ENCODE results near the gene DNAJC6. TPM values are rescaled to one million over a fixed set of nuclear protein-coding genes. Genes with fewer than 3 reads are reported as not detected.

Gene DNAJC6
- total RNA-seq, 2 donors from 2014 or later, result 1.8 to 2.4 TPM

DNA sequence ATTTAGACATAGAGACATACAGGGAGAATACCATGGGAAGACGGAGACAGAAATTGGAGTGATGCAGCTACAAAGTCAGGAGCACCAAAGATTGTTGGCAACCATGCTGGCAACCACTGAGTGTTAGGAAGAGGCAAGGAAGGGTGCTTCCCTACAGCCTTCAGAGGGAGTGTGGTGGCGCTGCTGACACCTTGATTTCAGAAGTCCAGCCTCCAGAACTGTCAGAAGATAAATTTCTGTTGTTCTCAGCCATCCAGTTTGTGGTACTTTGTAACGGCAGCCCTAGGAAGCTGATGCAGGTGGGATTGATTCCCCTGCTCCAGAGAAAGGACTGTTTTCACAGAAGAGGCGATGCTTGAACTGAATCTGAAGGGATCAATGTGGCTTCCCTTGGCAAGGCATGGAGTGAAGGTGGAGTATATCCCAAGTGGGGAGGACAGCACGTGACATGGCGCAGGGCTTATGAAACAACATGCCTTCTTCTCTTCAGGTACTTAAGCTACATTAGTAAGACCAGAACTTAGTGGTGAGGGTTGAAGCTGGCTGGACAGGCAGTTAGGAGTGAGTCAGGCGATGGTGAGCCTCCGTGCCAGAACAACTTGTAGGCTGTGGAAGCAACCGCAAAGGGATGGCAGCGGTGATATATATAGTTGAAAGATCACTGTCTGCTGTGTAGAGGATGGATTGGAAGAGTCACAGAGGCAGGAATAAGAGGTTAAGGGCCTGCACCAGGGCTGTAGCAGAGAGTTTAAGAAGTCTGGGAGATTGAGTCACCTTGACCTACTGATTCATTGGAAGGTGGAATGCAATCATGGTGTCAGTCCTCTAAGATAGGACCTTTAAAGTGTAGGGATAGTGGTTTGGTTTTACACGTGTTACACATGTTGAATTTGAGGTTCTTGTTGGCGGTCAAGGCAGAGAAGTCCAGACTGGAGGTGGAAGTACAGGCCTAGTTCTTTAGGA is 113.2 kb downstream of the DNAJC6 start:
- DNase-seq (no peak), ATAC-seq (no peak)
- Mint-ChIP-seq H3K27ac (no peak overlapping the region), H3K36me3 (ENCODE audit: low read depth) (peaks cover 12% of the 10 kb centered on the region), H3K4me1 (peaks cover 18% of the 10 kb centered on the region), H3K4me3 (no peak overlapping the region), H3K27me3 (no peaks in the 10 kb centered on the region)
- H3K9me3 ChIP-seq (ENCODE audit: control insufficient read depth, low read length, poor library complexity, severe bottlenecking), result no peaks in the 10 kb centered on the region

DNA sequence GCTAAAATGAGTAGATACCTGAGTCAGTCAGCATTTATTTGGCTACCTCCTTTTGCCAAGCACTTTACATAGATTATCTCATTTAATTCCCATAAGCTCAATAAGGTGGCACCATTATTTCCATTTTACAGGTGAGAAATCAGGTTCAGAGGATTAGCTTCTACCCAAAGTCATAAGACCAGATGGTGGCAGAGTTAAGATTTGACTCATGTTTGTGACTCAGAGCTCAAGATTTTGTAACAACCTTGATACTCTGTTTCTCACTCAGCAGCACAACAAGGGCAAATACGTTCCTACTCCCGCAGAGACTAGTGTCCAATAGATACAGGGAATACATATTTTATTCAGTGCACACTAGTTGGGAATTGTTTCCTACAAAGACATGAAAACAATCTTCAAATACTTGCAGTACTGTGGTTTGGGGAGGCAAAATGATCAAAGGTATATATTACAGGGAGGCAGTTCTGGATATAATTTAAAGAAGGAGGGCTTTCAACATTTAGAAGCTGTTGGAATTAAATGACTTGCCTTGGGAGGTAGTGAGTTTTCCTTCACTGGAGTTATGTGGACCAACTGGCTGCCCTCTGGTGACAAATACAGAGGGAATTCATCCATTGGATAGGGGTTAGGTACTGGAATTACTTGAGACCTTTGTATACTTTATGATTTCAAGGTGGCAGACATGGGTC is 114.7 kb downstream of the DNAJC6 start:
- no peak for ATAC-seq
- Mint-ChIP-seq H3K27ac (no peak overlapping the region), H3K4me1 (peaks cover 20% of the 10 kb centered on the region), H3K36me3 (ENCODE audit: low read depth) (peaks cover 12% of the 10 kb centered on the region), H3K4me3 (no peak overlapping the region), H3K27me3 (no peaks in the 10 kb centered on the region)
- H3K9me3 ChIP-seq (ENCODE audit: control insufficient read depth, low read length, poor library complexity, severe bottlenecking), result no peaks in the 10 kb centered on the region
- no peak for DNase-seq

DNA sequence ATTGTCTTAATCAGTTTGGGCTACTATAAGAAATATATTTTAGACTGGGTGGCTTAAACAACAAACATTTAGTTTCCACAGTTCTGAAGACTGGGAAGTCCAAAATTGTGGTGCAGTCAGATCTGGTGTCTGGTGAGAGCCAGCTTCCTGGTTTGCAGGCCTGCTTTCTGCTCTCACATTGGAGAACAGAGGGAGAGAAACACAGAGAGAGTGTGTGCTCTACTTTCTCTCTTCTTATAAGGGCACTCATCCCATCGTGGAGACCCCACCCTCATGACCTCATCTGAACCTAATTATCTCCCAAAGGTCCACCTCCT is 115.2 kb downstream of the DNAJC6 start:
- H3K9me3 ChIP-seq (ENCODE audit: control insufficient read depth, low read length, poor library complexity, severe bottlenecking), result no peaks in the 10 kb centered on the region
- DNase-seq (no peak), ATAC-seq (no peak)
- Mint-ChIP-seq H3K4me1 (peaks cover 19% of the 10 kb centered on the region), H3K36me3 (ENCODE audit: low read depth) (peaks cover 14% of the 10 kb centered on the region), H3K27me3 (no peaks in the 10 kb centered on the region), H3K27ac (no peak overlapping the region), H3K4me3 (no peak overlapping the region)

DNA sequence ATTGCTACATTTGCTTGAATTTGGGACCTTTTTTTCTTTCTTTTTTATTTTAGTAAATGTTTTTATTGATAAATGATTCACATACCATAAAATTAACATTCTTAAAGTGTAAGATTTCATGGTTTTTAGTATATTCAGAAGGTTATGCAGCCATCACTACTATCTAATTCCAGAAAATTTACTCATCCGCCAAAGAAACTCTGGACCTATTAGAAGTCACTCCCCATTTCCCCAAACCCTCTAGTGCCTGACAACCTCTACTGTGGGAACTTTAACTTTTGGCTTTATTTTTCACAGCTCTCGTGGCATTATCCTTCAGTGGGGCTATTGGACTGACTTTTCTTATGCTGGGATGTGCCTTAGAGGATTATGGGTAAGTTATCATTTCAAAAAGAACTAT is 115.7 kb downstream of the DNAJC6 start:
- no peaks in the 10 kb centered on the region for H3K9me3 ChIP-seq (ENCODE audit: control insufficient read depth, low read length, poor library complexity, severe bottlenecking)
- Mint-ChIP-seq H3K4me3 (no peak overlapping the region), H3K36me3 (ENCODE audit: low read depth) (peaks cover 16% of the 10 kb centered on the region), H3K4me1 (peaks cover 18% of the 10 kb centered on the region), H3K27me3 (no peaks in the 10 kb centered on the region), H3K27ac (no peak overlapping the region)
- DNase-seq (no peak), ATAC-seq (no peak)

DNA sequence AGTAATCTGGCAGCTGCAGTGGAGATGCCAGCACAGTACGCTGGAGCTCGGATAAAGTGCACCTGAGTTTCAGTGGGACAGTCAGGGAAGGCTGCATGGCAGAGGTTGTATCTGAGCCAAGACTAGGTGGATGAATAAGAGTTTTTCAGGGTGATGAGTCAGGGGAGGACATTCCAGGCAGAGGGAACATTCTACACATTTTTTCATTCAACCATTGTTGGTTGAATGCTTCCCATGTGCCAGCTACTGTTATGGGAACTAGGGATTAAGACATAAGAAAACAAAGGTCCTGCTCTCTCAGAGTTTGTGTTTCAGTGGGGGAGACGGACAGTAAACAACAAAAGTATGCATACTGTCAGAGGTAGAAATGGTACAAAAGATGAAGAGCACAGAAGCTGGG is 116.4 kb downstream of the DNAJC6 start:
- no peaks in the 10 kb centered on the region for H3K9me3 ChIP-seq (ENCODE audit: control insufficient read depth, low read length, poor library complexity, severe bottlenecking)
- Mint-ChIP-seq H3K27me3 (no peaks in the 10 kb centered on the region), H3K4me1 (peaks cover 22% of the 10 kb centered on the region), H3K27ac (no peak overlapping the region), H3K4me3 (no peak overlapping the region), H3K36me3 (ENCODE audit: low read depth) (peaks cover 18% of the 10 kb centered on the region)
- ATAC-seq (no peak), DNase-seq (no peak)

DNA sequence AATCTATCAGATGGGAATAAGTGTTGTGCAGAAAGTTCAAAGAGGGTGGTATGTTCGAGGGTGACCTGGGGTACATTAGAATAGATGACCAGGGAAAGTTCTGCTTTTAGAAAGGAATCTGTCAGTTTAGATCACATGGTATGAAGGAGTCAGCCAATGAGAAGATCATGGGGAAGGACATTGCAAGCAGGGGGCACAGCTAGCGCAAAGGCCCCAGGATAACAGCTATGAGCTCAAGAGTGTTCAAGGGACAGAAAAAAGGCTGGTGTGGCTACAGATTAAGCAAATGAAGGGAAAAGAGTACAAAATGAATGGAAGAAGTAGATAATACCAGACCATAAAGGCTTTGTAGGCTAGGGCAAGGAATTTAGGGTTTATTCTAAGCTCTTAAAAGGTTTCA is 119.7 kb downstream of the DNAJC6 start:
- peaks cover 18% of the 10 kb centered on the region for H3K36me3 Mint-ChIP-seq (ENCODE audit: low read depth)
- H3K27ac Mint-ChIP-seq, result peak overlapping the region; percentile 46
- H3K9me3 ChIP-seq (ENCODE audit: control insufficient read depth, low read length, poor library complexity, severe bottlenecking), result no peaks in the 10 kb centered on the region
- ATAC-seq (no peak), DNase-seq (no peak)
- no peaks in the 10 kb centered on the region for H3K27me3 Mint-ChIP-seq
- no peak overlapping the region for H3K4me3 Mint-ChIP-seq
- peaks cover 24% of the 10 kb centered on the region for H3K4me1 Mint-ChIP-seq

DNA sequence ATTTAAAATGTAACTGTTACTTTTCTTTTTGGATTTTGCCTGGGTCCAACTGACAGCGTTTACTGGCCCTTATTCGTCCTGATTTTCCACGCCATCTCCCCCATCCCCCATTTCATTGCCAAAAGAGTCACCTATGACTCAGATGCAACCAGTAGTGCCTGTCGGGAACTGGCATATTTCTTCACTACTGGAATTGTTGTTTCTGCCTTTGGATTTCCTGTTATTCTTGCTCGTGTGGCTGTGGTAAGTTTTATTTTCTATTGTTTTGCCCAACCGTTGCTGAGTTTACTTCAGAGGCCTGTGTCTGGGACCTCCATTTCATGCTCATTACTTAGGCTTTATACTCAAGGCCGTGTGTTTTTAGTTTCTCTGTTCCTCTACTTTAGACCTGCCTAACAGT is 120.5 kb downstream of the DNAJC6 start:
- Mint-ChIP-seq H3K4me3 (no peak overlapping the region), H3K4me1 (peaks cover 22% of the 10 kb centered on the region), H3K36me3 (ENCODE audit: low read depth) (peaks cover 18% of the 10 kb centered on the region), H3K27ac (peak overlapping the region; percentile 46), H3K27me3 (no peaks in the 10 kb centered on the region)
- ATAC-seq, result no peak
- DNase-seq, result no peak
- H3K9me3 ChIP-seq (ENCODE audit: control insufficient read depth, low read length, poor library complexity, severe bottlenecking), result no peaks in the 10 kb centered on the region

DNA sequence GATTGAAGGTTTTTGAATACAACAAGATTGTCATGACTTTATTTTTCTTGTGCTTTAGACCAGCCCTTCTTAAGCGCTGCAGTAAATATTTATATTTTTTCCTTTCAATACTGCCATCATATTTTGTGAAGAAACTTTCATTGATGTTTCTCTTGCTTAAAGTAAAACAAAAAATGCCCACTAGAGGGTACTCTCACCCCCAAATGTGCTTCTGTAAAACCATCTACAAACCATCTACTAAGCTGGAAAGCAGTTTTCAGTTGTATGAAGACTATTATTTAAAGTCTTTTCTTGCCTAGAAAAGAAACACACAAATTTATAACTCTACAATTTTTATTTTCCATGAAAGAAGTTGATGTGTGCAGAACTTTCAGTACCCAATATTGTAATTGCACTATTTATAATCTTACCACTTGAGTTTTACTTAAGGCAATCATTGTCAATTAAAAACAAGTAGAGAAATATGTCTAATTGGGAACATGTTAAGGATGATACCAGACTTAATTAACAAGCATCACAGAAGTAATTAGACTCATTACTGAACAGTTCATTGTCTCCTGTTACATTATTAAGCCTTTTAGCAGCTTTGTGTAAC is 121.9 kb downstream of the DNAJC6 start:
- DNase-seq (no peak), ATAC-seq (peak; percentile 57)
- H3K9me3 ChIP-seq (ENCODE audit: control insufficient read depth, low read length, poor library complexity, severe bottlenecking), result no peaks in the 10 kb centered on the region
- Mint-ChIP-seq H3K27me3 (no peaks in the 10 kb centered on the region), H3K4me1 (peaks cover 18% of the 10 kb centered on the region), H3K4me3 (no peak overlapping the region), H3K36me3 (ENCODE audit: low read depth) (peaks cover 9% of the 10 kb centered on the region), H3K27ac (no peak overlapping the region)

DNA sequence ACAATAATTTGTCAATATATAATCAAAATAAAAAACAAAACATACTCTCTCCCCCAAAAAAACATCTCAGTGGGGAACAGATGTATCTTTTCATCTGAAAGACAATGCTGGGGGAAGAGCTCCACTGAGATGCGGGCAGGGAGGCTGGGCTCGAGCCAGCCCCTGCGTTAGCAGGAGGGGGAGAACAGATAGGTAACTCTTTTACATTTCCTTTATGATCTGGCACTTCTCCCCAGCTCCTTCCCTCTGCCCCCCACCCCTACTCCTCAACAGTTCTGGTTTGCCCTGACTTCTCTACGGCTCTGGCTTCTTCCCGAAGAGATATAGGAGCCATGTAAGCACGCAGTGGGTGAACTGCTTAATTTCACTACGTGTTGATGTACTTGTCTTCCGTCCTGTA is 123.6 kb downstream of the DNAJC6 start:
- Mint-ChIP-seq H3K36me3 (ENCODE audit: low read depth) (peaks cover 6% of the 10 kb centered on the region), H3K27ac (no peak overlapping the region), H3K4me3 (no peak overlapping the region), H3K27me3 (no peaks in the 10 kb centered on the region), H3K4me1 (peaks cover 18% of the 10 kb centered on the region)
- no peak for DNase-seq
- H3K9me3 ChIP-seq (ENCODE audit: control insufficient read depth, low read length, poor library complexity, severe bottlenecking), result no peaks in the 10 kb centered on the region
- ATAC-seq, result no peak

DNA sequence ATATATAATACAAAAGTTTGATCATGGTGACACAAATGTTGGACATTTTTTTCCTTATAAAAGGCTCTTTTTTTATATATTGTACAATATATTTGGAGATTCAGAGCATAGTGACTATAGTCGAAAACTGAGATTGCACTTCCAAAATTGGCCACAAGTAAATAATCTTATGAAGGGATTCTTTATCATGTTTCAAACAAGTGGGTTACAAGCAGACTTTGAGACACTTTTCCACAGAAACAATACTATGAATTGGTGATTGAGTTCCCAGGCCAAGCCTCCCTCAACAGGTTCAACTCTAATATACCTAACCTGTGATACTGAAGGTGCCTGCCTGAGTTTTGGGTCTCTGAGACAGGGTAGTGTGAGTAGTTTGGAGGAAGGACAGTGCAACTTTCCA is 124.9 kb downstream of the DNAJC6 start:
- H3K27ac Mint-ChIP-seq, result no peak overlapping the region
- no peaks in the 10 kb centered on the region for H3K9me3 ChIP-seq (ENCODE audit: control insufficient read depth, low read length, poor library complexity, severe bottlenecking)
- H3K27me3 Mint-ChIP-seq, result no peaks in the 10 kb centered on the region
- peaks cover 15% of the 10 kb centered on the region for H3K4me1 Mint-ChIP-seq
- DNase-seq (no peak), ATAC-seq (no peak)
- no peak overlapping the region for H3K4me3 Mint-ChIP-seq
- H3K36me3 Mint-ChIP-seq (ENCODE audit: low read depth), result peaks cover 4% of the 10 kb centered on the region

DNA sequence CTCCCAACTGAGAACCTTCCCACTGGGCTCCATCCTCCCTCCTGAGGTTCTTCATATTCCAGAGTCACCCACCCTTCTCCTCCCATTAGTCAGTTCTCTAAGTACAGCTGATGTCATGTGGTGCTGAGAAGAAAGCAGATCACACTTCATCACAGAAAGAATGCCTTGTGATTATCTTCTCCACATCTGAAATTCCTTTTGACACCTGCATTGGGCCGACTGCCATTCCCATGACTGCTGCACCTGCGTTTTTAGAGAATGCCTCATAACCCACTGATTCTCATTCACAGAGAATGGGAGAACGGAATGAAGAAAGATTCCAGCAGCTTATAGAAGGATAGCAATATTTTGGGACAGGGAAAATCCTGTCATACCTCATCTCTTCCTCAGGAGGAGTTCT is 125.4 kb downstream of the DNAJC6 start:
- no peak for DNase-seq
- ATAC-seq, result no peak
- H3K9me3 ChIP-seq (ENCODE audit: control insufficient read depth, low read length, poor library complexity, severe bottlenecking), result no peaks in the 10 kb centered on the region
- no peaks in the 10 kb centered on the region for H3K27me3 Mint-ChIP-seq
- no peak overlapping the region for H3K4me3 Mint-ChIP-seq
- peaks cover 13% of the 10 kb centered on the region for H3K4me1 Mint-ChIP-seq
- H3K36me3 Mint-ChIP-seq (ENCODE audit: low read depth), result peaks cover 4% of the 10 kb centered on the region
- H3K27ac Mint-ChIP-seq, result no peak overlapping the region

DNA sequence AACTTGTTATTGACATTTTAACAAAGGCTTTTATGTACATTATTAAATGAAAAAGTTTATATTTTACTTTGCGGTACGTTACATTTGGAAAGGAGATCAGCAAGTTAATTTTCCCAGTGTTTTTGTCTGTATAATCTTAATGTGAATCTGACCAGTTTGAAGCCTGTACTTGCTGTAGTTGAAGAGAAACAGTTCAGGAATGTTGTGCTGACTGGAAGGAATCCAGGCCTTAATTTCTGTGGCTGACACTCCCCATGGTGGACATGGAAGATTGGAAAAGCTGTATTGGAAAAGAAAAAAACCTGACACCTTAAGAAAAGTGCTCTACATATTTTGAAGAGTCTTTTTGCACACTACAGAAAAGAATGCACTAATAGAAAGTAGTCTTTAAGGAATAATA is 126.6 kb downstream of the DNAJC6 start:
- H3K27ac Mint-ChIP-seq, result no peak overlapping the region
- H3K9me3 ChIP-seq (ENCODE audit: control insufficient read depth, low read length, poor library complexity, severe bottlenecking), result no peaks in the 10 kb centered on the region
- no peaks in the 10 kb centered on the region for H3K36me3 Mint-ChIP-seq (ENCODE audit: low read depth)
- H3K27me3 Mint-ChIP-seq, result no peaks in the 10 kb centered on the region
- DNase-seq, result no peak
- H3K4me1 Mint-ChIP-seq, result peaks cover 6% of the 10 kb centered on the region
- H3K4me3 Mint-ChIP-seq, result no peak overlapping the region
- no peak for ATAC-seq

DNA sequence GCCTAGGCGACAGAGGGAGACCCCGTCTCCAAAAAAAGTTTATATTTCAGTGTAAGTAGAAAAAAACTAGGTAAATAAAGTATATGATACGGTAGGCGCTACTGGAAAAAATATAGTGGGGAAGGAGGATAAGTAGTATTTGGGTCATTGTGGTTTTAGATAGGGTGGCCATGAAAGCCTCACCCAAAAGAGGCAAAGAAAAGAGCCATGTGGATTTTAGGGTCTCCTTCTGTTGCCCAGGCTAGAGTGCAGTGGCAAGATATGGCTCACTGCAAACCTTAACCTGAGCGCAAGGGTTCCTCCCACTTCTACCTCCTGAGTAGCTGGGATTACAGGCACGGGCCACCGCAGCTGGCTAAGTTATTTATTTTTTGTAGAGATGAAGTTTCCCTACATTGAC is 128.3 kb downstream of the DNAJC6 start:
- Mint-ChIP-seq H3K4me1 (peaks cover 5% of the 10 kb centered on the region), H3K36me3 (ENCODE audit: low read depth) (no peaks in the 10 kb centered on the region), H3K27ac (no peak overlapping the region), H3K4me3 (no peak overlapping the region), H3K27me3 (no peaks in the 10 kb centered on the region)
- DNase-seq (no peak), ATAC-seq (no peak)
- no peaks in the 10 kb centered on the region for H3K9me3 ChIP-seq (ENCODE audit: control insufficient read depth, low read length, poor library complexity, severe bottlenecking)
